Bone marrow (tissue), 2 donors: ENCODE measurements around the gene KRT3.

Source experiments
- DNase-seq, 2 donors: peaks; one replicate each; lab custom pipeline; 2025; lab: John Stamatoyannopoulos, UW

KRT3 gene

DNA sequence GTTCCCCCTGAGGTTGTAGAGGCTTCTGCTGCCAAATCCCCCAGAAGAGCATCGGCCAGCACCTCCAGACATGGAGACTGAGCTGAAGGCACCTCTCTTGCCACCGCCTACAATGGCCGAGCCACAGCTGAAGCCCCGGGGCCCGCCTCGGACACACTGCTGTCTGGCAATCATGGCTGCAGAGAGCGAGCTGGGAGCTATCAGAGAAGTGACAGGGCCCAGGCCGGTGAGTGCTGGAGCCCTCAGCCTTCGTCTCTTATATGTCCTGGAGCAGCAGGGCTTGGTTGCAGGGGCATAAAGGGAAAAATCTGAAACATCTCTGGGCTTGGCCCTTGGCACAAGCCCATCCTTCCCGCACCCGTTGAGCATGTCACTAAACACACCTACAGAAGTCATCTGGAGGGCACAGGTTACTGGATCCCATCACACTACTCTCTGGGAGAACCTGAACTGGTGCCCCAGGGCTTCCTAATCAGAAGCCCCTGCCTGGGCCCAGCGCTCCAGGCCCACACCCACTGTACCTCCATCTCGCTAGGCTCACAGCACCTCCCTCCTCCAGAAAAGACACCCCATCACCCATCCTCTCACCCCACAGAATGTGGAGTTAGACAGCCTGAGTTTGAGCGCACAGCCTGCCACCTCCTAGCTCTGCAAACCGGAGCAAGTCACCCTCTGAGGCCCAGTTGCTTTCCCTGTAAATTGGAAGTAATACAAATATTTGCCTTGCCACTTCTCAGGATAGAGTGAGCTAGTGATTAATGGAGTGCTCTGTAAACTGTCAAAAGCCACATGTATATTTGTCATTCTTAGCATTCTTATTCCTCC, 18.2 kb upstream of the KRT3 start, which contains the start of gene KRT4:
KRT4 (minus strand) TSS at position 232 of the 825 bp plus-strand sequence; CDS start at position 174, 58 bp downstream.
- no peak for DNase-seq

- DNase-seq, result no peak
Measured at GRCh38 chr12:52813203-52813819, 17.4 kb upstream of the KRT3 start.

DNA sequence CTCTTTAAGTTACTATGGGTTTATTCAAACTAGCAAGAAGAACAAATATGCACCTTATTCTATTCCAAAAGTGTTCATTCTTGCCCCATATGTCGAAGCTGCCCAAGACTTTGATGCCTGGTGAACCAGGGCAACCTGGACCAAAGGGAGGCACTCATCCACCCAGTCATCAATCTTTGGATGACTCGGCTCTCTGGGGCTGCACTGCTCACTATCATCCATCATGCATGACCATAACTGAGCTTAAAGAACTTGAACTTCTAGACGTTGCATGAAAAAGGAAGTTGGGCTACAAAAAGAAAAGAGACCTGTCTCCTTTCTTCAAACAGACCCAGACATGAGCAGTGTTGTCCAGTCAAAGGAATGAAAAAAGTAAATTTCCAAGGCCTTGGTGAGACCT, 16.8 kb upstream of the KRT3 start:
- DNase-seq, result no peak

GRCh38 chr12:52812073-52812400, 16.1 kb upstream of the KRT3 start:
- no peak for DNase-seq

DNA sequence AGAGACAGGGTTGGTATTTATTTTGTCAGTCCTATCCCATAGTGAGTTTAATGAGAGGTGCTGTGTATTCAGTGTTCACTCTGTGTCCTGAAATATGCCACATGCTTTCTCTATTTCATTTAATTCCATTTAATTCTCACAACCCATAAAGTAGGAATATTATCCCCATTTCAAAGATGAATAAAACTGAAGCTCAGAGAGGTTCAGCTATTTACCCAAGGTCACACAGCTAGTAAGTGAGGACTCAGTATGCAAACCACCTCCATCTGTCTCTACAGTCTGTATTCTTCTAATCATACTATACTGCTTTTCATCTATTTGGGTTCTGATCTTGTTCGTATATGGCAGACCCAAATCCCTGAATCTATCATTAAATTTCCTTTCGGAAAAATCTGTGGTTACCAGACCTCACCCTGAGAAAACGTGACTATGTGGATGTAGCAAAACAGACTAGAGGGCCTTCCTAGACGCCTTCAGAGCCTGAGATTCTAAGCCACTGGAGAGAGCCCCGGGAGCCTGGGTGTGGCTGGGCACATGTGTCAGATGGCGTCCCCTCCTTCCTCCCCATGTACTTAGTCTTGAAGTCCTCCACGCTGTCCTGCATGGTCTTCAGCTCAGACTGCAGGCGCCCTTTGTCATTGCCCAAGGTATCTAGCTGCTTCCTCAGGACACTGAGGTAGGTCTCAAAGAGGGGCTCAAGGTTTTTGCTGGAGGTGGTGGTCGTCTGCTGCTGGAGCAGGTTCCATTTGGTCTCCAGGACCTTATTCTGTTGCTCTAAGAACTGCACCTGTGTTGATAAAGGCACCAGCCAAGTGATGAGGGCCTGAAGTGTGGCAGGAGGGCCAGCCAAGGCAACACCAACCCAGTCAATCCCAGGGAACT, 15.5 kb upstream of the KRT3 start:
- no peak for DNase-seq

GRCh38 chr12:52810554-52810953, 14.6 kb upstream of the KRT3 start:
- DNase-seq, result no peak

DNA sequence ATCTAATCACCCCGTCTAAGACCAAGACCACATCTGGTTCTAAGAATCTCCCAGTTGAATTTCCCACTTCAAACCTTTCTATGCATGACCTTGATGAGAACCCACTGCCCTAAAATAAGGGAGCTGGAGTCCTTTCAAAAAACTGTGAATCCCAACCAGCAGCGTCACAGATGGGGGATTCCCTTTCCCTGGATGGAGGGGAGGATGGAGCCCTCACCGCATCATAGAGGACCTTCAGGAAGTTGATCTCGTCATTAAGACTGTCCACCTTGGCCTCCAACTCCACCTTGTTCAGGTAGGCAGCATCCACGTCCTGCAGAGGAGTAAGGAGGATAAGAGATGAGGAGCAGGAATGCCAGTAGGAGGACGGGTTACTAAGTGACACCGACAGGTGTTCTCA, 13.2 kb upstream of the KRT3 start:
- DNase-seq, result no peak

DNA sequence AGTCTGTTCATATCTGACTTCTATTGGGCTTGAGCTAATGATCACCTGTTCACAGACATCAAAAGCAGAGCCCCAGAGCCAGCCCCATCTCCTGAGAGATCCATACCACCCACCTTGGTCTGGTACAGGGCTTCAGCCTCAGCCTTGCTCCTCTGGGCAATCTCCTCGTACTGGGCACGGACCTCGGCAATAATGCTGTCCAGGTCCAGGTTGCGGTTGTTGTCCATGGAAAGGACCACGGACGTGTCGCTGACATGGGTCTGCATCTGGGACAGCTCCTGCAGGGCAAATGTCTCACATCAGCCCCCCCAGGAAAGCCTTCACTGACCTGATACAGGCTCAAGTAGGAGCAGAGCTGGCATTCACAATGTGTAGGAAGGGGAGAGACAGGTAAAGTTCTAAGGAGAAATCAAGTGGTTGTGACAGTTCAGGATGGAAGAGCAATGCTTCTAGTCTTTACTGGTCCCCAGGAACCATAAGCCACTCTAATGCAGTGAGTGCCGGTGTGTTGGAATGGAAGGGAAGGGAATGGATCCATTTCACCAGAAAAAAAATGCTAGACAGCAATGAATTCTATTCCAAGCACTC, 12.8 kb upstream of the KRT3 start:
- DNase-seq, result no peak

DNA sequence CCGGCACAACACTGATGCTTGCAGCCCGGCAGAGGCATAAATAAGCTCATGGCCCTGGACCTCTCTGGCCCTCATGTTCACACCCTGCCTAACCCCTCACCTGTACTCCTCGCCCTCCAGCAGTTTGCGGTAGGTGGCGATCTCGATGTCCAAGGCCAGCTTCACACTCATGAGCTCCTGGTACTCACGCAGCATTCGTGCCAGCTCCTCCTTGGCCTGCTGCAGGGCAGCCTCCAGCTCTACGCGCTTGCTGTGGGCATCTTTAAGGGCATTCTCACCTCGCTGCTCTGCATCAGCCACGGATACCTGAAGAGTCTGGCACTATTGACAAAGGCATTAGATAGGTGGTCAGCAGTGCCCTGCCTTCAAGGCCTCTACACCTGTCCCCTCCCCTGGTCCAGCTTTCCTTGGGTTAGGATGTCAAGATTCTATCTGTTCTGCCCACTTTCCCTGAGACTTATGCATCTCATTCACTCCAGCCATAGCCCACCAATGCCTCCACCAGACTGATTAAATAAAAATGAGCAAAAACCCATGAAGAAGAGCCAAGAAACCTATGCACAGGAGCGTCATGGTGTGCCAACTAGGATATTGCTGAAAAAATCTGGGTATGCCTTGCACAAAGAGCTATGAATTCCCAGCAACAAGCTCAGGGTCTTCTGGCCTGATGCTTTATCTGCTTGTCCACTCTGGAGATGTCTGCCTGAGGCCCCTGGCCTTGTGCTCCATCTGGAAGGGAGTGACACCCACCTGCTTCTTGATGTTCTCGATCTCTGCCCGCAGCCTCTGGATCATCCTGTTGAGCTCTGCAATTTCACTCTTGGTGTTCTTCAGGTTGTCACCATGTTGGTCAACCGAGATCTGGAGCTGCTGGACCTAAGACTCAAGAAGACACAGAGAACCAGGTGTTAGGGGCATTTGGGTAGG, 11.9 kb upstream of the KRT3 start:
- no peak for DNase-seq

- no peak for DNase-seq
Measured at GRCh38 chr12:52806821-52807543, 11.1 kb upstream of the KRT3 start.

- DNase-seq, result no peak
Measured at GRCh38 chr12:52806169-52806811, 10.4 kb upstream of the KRT3 start.

- DNase-seq, result no peak
Measured at GRCh38 chr12:52805739-52806138, 9.8 kb upstream of the KRT3 start.

- DNase-seq, result no peak
Measured at GRCh38 chr12:52805000-52805399, 9.1 kb upstream of the KRT3 start.

DNA sequence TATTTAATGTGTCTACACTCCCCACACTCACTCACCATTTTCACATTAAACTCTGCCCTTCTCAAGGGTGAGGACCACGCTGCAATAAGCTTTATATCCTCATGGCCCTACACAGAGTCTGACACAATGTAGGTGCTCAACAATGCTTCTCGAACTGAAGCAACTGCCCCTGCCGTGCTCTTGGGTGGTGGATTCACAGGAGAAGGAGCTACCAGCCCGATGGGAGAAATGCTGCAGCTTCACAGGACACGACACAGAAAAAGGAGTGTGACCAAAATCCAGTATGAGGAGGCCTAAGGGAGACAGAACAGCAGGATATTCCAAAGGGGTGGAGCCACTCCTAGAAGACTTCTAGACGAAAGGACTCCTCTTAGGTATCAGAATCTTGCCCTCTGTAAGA, 6.5 kb upstream of the KRT3 start:
- DNase-seq, result no peak

- no peak for DNase-seq
Measured at GRCh38 chr12:52801773-52802172, 5.9 kb upstream of the KRT3 start.

DNA sequence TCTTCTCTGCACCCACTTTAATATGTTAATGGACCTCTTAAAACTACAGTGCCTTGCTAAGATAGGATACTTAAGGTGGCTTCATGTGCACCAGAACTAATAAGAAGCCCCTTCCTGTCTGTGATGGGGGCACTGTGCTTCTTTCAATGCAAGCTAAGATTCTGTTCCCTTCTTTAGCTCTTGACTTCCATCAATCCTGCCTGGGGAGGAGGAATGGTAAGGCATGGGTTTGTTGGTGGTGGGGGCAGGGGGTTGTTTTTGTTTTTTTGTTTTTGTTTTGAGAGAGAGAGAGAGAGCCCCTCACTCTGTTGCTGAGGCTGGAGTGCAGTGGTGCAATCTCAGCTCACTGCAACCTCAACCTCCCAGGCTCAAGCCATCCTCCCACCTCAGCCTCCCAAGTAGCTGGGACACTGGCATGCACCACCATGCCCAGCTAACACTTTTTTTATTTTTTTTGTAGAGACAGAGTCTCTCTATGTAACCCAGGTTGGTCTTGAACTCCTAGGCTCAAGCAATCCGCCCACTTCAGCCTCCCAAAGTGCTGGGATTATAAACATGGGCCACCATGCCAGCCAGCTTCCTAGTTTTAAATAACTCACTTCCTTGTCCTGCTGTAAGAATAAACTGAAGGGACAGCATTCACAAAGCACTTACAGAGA, 4.5 kb upstream of the KRT3 start:
- DNase-seq, result no peak

DNA sequence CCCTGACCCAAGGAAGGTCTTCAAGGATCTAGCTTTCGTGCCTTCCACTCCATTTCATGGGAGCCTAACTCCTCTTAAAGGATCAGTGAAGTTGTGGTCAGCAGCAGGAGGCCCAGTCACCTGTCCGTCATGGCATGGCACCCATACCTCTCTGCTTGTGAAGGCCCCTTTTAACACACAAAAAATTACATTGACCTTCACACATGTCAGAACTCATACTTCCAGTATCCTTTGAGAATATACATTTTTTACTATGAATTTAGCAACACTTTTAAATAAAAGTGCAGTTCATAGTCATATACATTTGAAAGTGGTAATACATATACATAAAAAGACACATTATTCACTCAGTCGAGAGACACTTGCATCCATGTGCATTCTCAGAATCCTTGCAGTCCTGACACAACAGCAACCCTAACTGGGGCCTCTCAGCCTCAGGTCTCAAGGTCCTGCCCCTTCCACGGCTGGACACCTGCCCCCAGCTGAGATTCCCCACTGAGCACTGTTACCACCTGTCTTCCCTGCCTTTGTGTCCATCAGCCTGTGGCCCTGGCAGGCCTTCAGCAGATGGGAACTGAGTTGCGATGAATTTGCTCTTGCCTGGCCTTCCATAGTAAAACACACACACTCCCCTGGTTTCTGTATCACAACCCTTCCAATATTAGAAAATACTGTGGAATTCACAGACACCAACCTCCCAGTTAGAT, 3.7 kb upstream of the KRT3 start:
- no peak for DNase-seq

DNA sequence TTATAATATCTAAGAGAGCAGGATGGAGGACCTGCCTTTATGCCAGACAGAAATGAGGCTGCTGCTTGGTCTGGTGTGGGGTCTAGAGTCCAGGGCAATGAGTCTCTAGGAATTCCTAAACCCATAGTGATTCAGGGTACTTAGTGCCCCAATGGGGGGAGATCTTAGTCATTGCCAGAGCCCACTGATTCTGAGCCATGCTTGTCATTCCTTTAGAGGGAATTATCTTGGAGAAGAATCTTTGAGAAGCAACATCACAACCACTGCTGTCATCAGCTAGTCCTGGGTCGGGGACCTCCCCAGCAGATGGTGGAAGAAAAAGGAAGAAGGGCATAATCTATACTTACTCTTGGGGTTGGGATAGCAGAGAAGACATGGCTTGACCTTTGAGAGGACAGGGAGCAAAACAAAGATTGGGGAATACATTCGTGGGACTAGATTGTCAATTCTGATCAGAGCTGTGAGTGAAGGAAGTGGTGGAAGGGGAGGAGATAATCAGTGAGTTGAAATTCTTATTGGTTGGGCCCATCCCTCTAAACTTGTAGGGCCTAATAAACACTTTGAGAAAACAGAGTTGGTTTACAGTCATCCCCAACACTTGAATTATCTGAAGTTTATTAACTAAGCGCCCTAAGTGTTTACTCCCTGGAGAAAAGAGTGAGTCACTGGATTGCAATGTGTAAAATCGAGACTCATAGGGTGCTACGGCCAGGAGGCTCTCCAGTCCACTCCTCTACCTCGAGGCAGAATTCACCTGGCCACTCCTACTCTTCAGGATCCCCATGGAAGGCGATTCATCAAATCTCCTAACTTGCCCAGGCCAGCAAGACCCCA, 3.0 kb upstream of the KRT3 start:
- DNase-seq, result no peak
